HepG2 (cell line): ENCODE results near the gene ANO2. TPM values are rescaled to one million over a fixed set of nuclear protein-coding genes. Genes with fewer than 3 reads are reported as not detected.

Experiments
- ATAC-seq: fragments of 200-7000 bp; cut with Tn5 transposase; 3 replicates; pipeline ENCODE4 v1.9.1; 2020; ENCODE audit warnings: mild to moderate bottlenecking, moderate library complexity
- BruUV-seq: library from RNA; stranded (reverse); fragments of 400-500 nt; replicated peaks from 2 replicates; lab custom pipeline; 2021; lab: Mats Ljungman, UMichigan
- CTCF ChIA-PET: fragments of 300-600 bp; formaldehyde crosslinking; extraction: SDS; loops from one replicate; lab custom pipeline; 2021; ENCODE audit warnings: low total read pairs, inconsistent platforms, low intra/inter-chr PET ratio; lab: Yijun Ruan, JAX
- POLR2A ChIA-PET: fragments of 350-600 bp; sonication (Branson Sonifier 250); formaldehyde crosslinking; loops from one replicate; lab custom pipeline; 2020; ENCODE audit warnings: antibody characterized with exemption, inconsistent platforms; lab: Yijun Ruan, JAX
- DNase-seq: peaks from one replicate; pipeline ENCODE4 v3.0.0-alpha.2; 2015; ENCODE audit warnings: low spot score
- FAIRE-seq: peaks from 3 replicates; lab custom pipeline; 2011; peaks lifted over from hg19 to GRCh38; lab: Jason Lieb, UNC
- H2AFZ ChIP-seq: one replicate; pipeline ENCODE4 v1.6.1; 2011; ENCODE audit warnings: low read length, inconsistent platforms
- H3K27ac ChIP-seq: fragments of 300-600 bp; 3 replicates; pipeline ENCODE4 v1.8.0; 2011; ENCODE audit warnings: mixed run types, mild to moderate bottlenecking, mixed read lengths, low read length, inconsistent platforms; ENCODE audit not compliant: insufficient read depth; ENCODE audit errors: extremely low read length
- H3K27me3 ChIP-seq, 2 experiments: fragments of 200-600 bp in 1 of 2; 2 replicates in 1 of 2; 3 replicates in 1 of 2; pipeline versions ENCODE4 v1.6.0 to v1.8.0; 2011; ENCODE audit warnings: low read length in 2 of 2, mild to moderate bottlenecking in 2 of 2, moderate library complexity in 2 of 2, inconsistent platforms in 1 of 2; ENCODE audit not compliant: insufficient read depth in 2 of 2, control insufficient read depth in 1 of 2
- H3K36me3 ChIP-seq, 2 experiments: fragments of 200-600 bp in 1 of 2; replicated peaks in 1 of 2; 2 replicates in 1 of 2; 3 replicates in 1 of 2; pipeline versions ENCODE4 v1.5.1 to v1.8.0; 2011; ENCODE audit warnings: low read length in 2 of 2, inconsistent platforms in 1 of 2; ENCODE audit not compliant: insufficient read depth in 2 of 2, control insufficient read depth in 1 of 2
- H3K4me1 ChIP-seq: 2 replicates; pipeline ENCODE4 v1.5.1; 2012; ENCODE audit warnings: low read length, inconsistent platforms; ENCODE audit not compliant: insufficient read depth
- H3K4me2 ChIP-seq: 2 replicates; pipeline ENCODE4 v1.6.0; 2011; ENCODE audit warnings: low read depth, low read length, inconsistent platforms
- H3K4me3 ChIP-seq, 3 experiments: fragments of 200-600 bp in 1 of 3; sonication (generic), shearing (Covaris generic) in 1 of 3; replicated peaks in 1 of 3; 2 replicates each; pipeline ENCODE4 v1.5.1; 2011 to 2016; ENCODE audit warnings: low read length in 3 of 3, inconsistent platforms in 2 of 3, low read depth in 2 of 3, mild to moderate bottlenecking in 2 of 3, control low read depth in 1 of 3, mixed read lengths in 1 of 3; ENCODE audit not compliant: insufficient read depth in 1 of 3
- H3K79me2 ChIP-seq: one replicate; pipeline ENCODE4 v1.6.1; 2011; ENCODE audit warnings: low read length, inconsistent platforms; ENCODE audit not compliant: insufficient read depth
- H3K9ac ChIP-seq: 2 replicates; pipeline ENCODE4 v1.6.0; 2011; ENCODE audit warnings: mild to moderate bottlenecking, low read depth, low read length, inconsistent platforms; ENCODE audit not compliant: insufficient read depth
- H3K9me3 ChIP-seq: 2 replicates; pipeline ENCODE4 v1.5.1; 2012; ENCODE audit warnings: mild to moderate bottlenecking, low read length
- H4K20me1 ChIP-seq: 2 replicates; pipeline ENCODE4 v1.6.0; 2011; ENCODE audit warnings: inconsistent platforms, mild to moderate bottlenecking, low read length, moderate library complexity; ENCODE audit not compliant: insufficient read depth
- CREBL2 ChIP-seq: sonication (generic); formaldehyde crosslinking; IDR thresholded peaks from 2 replicates; pipeline ENCODE4 v1.8.1; 2023; ENCODE audit warnings: missing genetic modification reagents, mild to moderate bottlenecking, borderline replicate concordance
- FOXO1 ChIP-seq: sonication (generic); formaldehyde crosslinking; IDR thresholded peaks from 2 replicates; pipeline ENCODE4 v1.4.0; 2020; ENCODE audit warnings: missing genetic modification reagents
- HOXA7 ChIP-seq: sonication (generic); formaldehyde crosslinking; IDR thresholded peaks from 2 replicates; pipeline ENCODE4 v1.8.1; 2022; ENCODE audit warnings: mild to moderate bottlenecking, missing genetic modification reagents, moderate library complexity
- MAZ ChIP-seq, 2 experiments: sonication (generic) in 1 of 2; formaldehyde crosslinking in 1 of 2; IDR thresholded peaks; 2 replicates each; pipeline versions ENCODE4 v1.5.0 to v1.6.1; 2012 to 2020; ENCODE audit warnings: low read depth in 2 of 2, mild to moderate bottlenecking in 2 of 2, borderline replicate concordance in 1 of 2, improper control_type of control experiment in 1 of 2, low read length in 1 of 2, missing genetic modification reagents in 1 of 2, moderate library complexity in 1 of 2
- NAIF1 ChIP-seq: sonication (generic); formaldehyde crosslinking; IDR thresholded peaks from 2 replicates; pipeline ENCODE4 v1.5.0; 2020; ENCODE audit warnings: mild to moderate bottlenecking, missing genetic modification reagents, borderline replicate concordance
- PAX8 ChIP-seq: sonication (generic); formaldehyde crosslinking; IDR thresholded peaks from 2 replicates; pipeline ENCODE4 v1.8.0; 2022; ENCODE audit warnings: mild to moderate bottlenecking, missing genetic modification reagents, borderline replicate concordance
- PREB ChIP-seq: sonication (generic); formaldehyde crosslinking; IDR thresholded peaks from 2 replicates; pipeline ENCODE4 v1.4.0; 2020; ENCODE audit warnings: missing genetic modification reagents
- SRSF4 ChIP-seq: fragments of 200-400 bp; formaldehyde crosslinking; IDR thresholded peaks from one replicate; pipeline ENCODE4 v1.6.1; 2018; ENCODE audit warnings: mild to moderate bottlenecking, low read depth, low read length, moderate library complexity; ENCODE audit not compliant: poor library complexity, severe bottlenecking
- STAT5B ChIP-seq: sonication (generic); formaldehyde crosslinking; IDR thresholded peaks from 2 replicates; pipeline ENCODE4 v1.4.0; 2020; ENCODE audit warnings: missing genetic modification reagents
- TRAFD1 ChIP-seq: sonication (generic); formaldehyde crosslinking; IDR thresholded peaks from 2 replicates; pipeline ENCODE4 v1.5.1; 2020; ENCODE audit warnings: missing genetic modification reagents, mild to moderate bottlenecking, borderline replicate concordance
- ZNF256 ChIP-seq: sonication (generic); formaldehyde crosslinking; conservative IDR thresholded peaks from 2 replicates; pipeline ENCODE4 v1.4.0; 2020; ENCODE audit warnings: missing genetic modification reagents
- ZNF280D ChIP-seq: sonication (generic); formaldehyde crosslinking; IDR thresholded peaks from 2 replicates; pipeline ENCODE4 v1.5.1; 2020; ENCODE audit warnings: mild to moderate bottlenecking, missing genetic modification reagents
- ZNF292 ChIP-seq: sonication (generic); formaldehyde crosslinking; IDR thresholded peaks from 2 replicates; pipeline ENCODE4 v1.8.1; 2022; ENCODE audit warnings: mild to moderate bottlenecking, low read depth, missing genetic modification reagents, borderline replicate concordance
- ZNF550 ChIP-seq: sonication (generic); formaldehyde crosslinking; IDR thresholded peaks from 2 replicates; pipeline ENCODE4 v1.4.0; 2020; ENCODE audit warnings: mild to moderate bottlenecking, missing genetic modification reagents, borderline replicate concordance
- ZNF850 ChIP-seq: sonication (generic); formaldehyde crosslinking; conservative IDR thresholded peaks from 2 replicates; pipeline ENCODE4 v1.9.0; 2021; ENCODE audit warnings: mild to moderate bottlenecking, missing genetic modification reagents
- ZSCAN5A ChIP-seq: sonication (generic); formaldehyde crosslinking; IDR thresholded peaks from 2 replicates; pipeline ENCODE4 v1.8.0; 2022; ENCODE audit warnings: mild to moderate bottlenecking, missing genetic modification reagents, borderline replicate concordance
- WGBS: methylation state at CpG from one replicate; pipeline ENCODE4 v1.1.6; 2017; ENCODE audit warnings: low lambda C conversion rate; 5-methylcytosine and 5-hydroxymethylcytosine counted together
- in situ Hi-C: cut with HindIII; loops from 2 replicates; pipeline ENCODE4 v1.10.0; 2017; ENCODE audit warnings: low pct_unique_long_range_greater_than_20kb; ENCODE audit not compliant: extremely low pct_ligation_motif_present
- intact Hi-C: fragments of 100-400 bp; cut with micrococcal nuclease; formaldehyde crosslinking; loops from one replicate; pipeline ENCODE4 v1.10.0; 2022; ENCODE audit not compliant: unreplicated experiment
- polyA plus RNA-seq, 8 experiments: library from polyadenylated mRNA; depleted of rRNA in 3 of 8; stranded (reverse) in 7 of 8; unstranded in 1 of 8; fragments of >200 nt; fragmentation: Illumina TruSeq in 4 of 8; extraction: Trizol in 4 of 8; gene quantifications; 2 replicates each; pipeline versions ENCODE4 v1.2.1 to v1.2.3, GENCODE V29; 2011 to 2016; ENCODE audit warnings: low read depth in 4 of 8, missing spikeins in 1 of 8, mixed read lengths in 1 of 8; ENCODE audit not compliant: insufficient read depth in 1 of 8
- total RNA-seq, 5 experiments: library from RNA; depleted of rRNA; stranded (reverse); fragments of >200 nt; fragmentation: Illumina TruSeq; extraction: Trizol; gene quantifications; 2 replicates each; pipeline ENCODE4 v1.2.3, GENCODE V29; 2016; ENCODE audit warnings: low read depth in 1 of 5

Gene ANO2
- total and polyA plus RNA-seq, 2 of the 13 experiments (the other 11 are each of a cell fraction or from before 2014, with no cell fraction given), result 0.18 TPM; not detected in 1

GRCh38 chr12:5817246-5817645, 127.8 kb downstream of the ANO2 start:
- no peak for TF ChIP-seq CREBL2 (CRISPR knock-in tag)
- no peak for TF ChIP-seq STAT5B (CRISPR knock-in tag)
- TF ChIP-seq ZNF256, result no peak
- no peak for TF ChIP-seq PAX8
- no peak for TF ChIP-seq ZNF550
- TF ChIP-seq MAZ (IDR thresholded peaks at IDR 0.05; ENCODE audit: borderline replicate concordance, low read depth, low read length), result no peak
- TF ChIP-seq MAZ (CRISPR knock-in tag; IDR thresholded peaks at IDR 0.05; ENCODE audit: low read depth), result no peak
- TF ChIP-seq HOXA7, result no peak
- TF ChIP-seq PREB (CRISPR knock-in tag), result no peak
- TF ChIP-seq FOXO1, result no peak
- no peak for TF ChIP-seq ZNF292 (CRISPR knock-in tag)
- TF ChIP-seq NAIF1, result no peak
- TF ChIP-seq ZNF280D (CRISPR knock-in tag), result no peak
- TF ChIP-seq SRSF4, result no peak
- TF ChIP-seq TRAFD1, result no peak
- TF ChIP-seq ZSCAN5A (CRISPR knock-in tag), result no peak
- no peak for TF ChIP-seq ZNF850 (CRISPR knock-in tag)
- CTCF ChIA-PET, result no interaction called here
- H3K9me3 ChIP-seq, result no peaks in the 10 kb centered on the region

More at GRCh38 chr12:5817246-5817645, 127.8 kb downstream of the ANO2 start:
- ATAC-seq (no peak), DNase-seq (no peak), FAIRE-seq (no peak)
- Histone ChIP-seq H3K4me3 (no peak overlapping the region), H3K27ac (no peak overlapping the region), H3K36me3 (no peaks in the 10 kb centered on the region), H2AFZ (no peak overlapping the region), H3K9ac (no peak overlapping the region), H3K79me2 (no peaks in the 10 kb centered on the region), H3K27me3 (no peaks in the 10 kb centered on the region), H4K20me1 (no peaks in the 10 kb centered on the region), H3K4me2 (no peak overlapping the region), H3K4me1 (no peaks in the 10 kb centered on the region)
- intact Hi-C loops, result no loop called here
- in situ Hi-C loops, result no loop called here
- POLR2A ChIA-PET, result no interaction called here
- 3% methylated on average over 4 of the region's 4 CpGs for WGBS
- BruUV-seq, result no TSS peak
